Measurements from ENCODE around the gene ARHGAP24. TPM values are rescaled to one million over a fixed set of nuclear protein-coding genes. Genes with fewer than 3 reads are reported as not detected.

ARHGAP24 gene
- total and polyA plus RNA-seq, 2 donors from 2014 or later = 78.1 to 94.7 TPM

GRCh38 chr4:85807247-85807950, 332.4 kb downstream of the ARHGAP24 start:
- TF ChIP-seq CTCF (IDR thresholded peaks at IDR 0.05; ENCODE audit: borderline replicate concordance, extremely low read depth, insufficient read depth) = no peak
- H3K4me3 ChIP-seq (ENCODE audit: low read length in 3 of 3) = no peak overlapping the region
- no peak overlapping the region for H3K9ac ChIP-seq (ENCODE audit: low read length in 3 of 3)
- peaks cover 2 to 26% (median 3%) of the 10 kb centered on the region in 3 donors for H3K4me1 ChIP-seq (ENCODE audit: control insufficient read depth in 2 of 3, insufficient read depth in 2 of 3, low read depth in 1 of 3, low read length in 3 of 3)
- H3K27me3 ChIP-seq (ENCODE audit: control insufficient read depth, insufficient read depth, low read length) = no peaks in the 10 kb centered on the region
- intact Hi-C loops (cut with DNase I) = no loop called here
- H3K27ac ChIP-seq (ENCODE audit: low read depth in 2 of 2, low read length in 2 of 2) = peak overlapping the region; percentile 19 to 20
- H3K9me3 ChIP-seq (ENCODE audit: control insufficient read depth in 2 of 3, insufficient read depth in 1 of 3, low read length in 3 of 3) = no peaks in the 10 kb centered on the region
- no peak for FAIRE-seq
- H3K36me3 ChIP-seq (ENCODE audit: control insufficient read depth in 2 of 3, insufficient read depth in 3 of 3, low read length in 3 of 3) = no peaks in the 10 kb centered on the region
- peak in 1 of 5 donors; percentile 51 for DNase-seq

DNA sequence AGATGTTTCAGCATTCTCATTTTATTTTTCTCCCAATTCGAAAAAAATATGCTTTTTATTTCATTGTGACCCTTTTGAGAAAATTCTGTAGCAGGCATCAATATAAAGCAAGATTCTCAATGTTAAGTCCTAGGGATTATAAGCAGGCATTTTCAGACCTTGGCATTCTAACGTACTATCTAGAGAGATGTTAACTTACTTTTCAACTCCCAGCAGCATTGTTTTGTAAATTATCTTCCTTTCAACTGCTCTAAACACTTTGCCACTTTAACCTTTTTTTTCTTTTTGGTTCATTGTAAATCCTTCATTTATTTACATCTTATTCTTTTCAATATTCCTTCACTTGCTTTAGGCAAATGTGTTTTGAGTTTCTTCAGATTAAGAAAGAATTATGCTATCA, 333.2 kb downstream of the ARHGAP24 start:
- Histone ChIP-seq H3K27ac (ENCODE audit: low read depth in 2 of 2, low read length in 2 of 2) (no peak overlapping the region), H3K9ac (ENCODE audit: low read length in 3 of 3) (no peak overlapping the region), H3K4me1 (ENCODE audit: control insufficient read depth in 2 of 3, insufficient read depth in 2 of 3, low read depth in 1 of 3, low read length in 3 of 3) (peaks cover 2 to 31% (median 3%) of the 10 kb centered on the region in 3 donors), H3K4me3 (ENCODE audit: low read length in 3 of 3) (no peak overlapping the region), H3K9me3 (ENCODE audit: control insufficient read depth in 2 of 3, insufficient read depth in 1 of 3, low read length in 3 of 3) (no peaks in the 10 kb centered on the region), H3K36me3 (ENCODE audit: control insufficient read depth in 2 of 3, insufficient read depth in 3 of 3, low read length in 3 of 3) (no peaks in the 10 kb centered on the region), H3K27me3 (ENCODE audit: control insufficient read depth, insufficient read depth, low read length) (no peaks in the 10 kb centered on the region)
- FAIRE-seq (no peak), DNase-seq (no peak)
- no peak for TF ChIP-seq CTCF (IDR thresholded peaks at IDR 0.05; ENCODE audit: borderline replicate concordance, extremely low read depth, insufficient read depth)
- intact Hi-C loops (cut with DNase I) = no loop called here

DNA sequence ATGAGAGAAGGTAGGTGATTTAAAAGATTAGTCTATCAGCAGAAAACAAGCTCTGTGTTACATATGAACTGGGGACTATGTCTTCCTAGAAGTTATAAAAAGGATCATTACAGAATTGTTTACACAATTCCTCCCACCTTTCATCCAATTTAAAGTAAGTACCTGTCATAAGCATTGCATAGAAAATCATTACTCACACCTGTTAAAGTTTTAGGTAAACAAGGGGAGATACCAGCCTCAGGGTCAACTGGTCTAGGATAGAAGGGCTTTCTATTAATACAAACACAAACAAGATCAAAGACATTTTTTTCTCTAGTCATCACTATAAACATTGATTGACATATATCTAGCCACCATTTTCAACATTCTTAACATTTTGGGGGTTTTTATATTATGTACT, 333.9 kb downstream of the ARHGAP24 start:
- Histone ChIP-seq H3K4me3 (ENCODE audit: low read length in 3 of 3) (no peak overlapping the region), H3K36me3 (ENCODE audit: control insufficient read depth in 2 of 3, insufficient read depth in 3 of 3, low read length in 3 of 3) (no peaks in the 10 kb centered on the region), H3K9ac (ENCODE audit: low read length in 3 of 3) (no peak overlapping the region), H3K27ac (ENCODE audit: low read depth in 2 of 2, low read length in 2 of 2) (no peak overlapping the region), H3K4me1 (ENCODE audit: control insufficient read depth in 2 of 3, insufficient read depth in 2 of 3, low read depth in 1 of 3, low read length in 3 of 3) (peaks cover 2 to 31% (median 3%) of the 10 kb centered on the region in 3 donors), H3K27me3 (ENCODE audit: control insufficient read depth, insufficient read depth, low read length) (no peaks in the 10 kb centered on the region), H3K9me3 (ENCODE audit: control insufficient read depth in 2 of 3, insufficient read depth in 1 of 3, low read length in 3 of 3) (no peaks in the 10 kb centered on the region)
- intact Hi-C loops (cut with DNase I) = no loop called here
- no peak for TF ChIP-seq CTCF (IDR thresholded peaks at IDR 0.05; ENCODE audit: borderline replicate concordance, extremely low read depth, insufficient read depth)
- DNase-seq (no peak), FAIRE-seq (no peak)
